ENCODE results near the gene SARS2.

The SARS2 gene

DNA sequence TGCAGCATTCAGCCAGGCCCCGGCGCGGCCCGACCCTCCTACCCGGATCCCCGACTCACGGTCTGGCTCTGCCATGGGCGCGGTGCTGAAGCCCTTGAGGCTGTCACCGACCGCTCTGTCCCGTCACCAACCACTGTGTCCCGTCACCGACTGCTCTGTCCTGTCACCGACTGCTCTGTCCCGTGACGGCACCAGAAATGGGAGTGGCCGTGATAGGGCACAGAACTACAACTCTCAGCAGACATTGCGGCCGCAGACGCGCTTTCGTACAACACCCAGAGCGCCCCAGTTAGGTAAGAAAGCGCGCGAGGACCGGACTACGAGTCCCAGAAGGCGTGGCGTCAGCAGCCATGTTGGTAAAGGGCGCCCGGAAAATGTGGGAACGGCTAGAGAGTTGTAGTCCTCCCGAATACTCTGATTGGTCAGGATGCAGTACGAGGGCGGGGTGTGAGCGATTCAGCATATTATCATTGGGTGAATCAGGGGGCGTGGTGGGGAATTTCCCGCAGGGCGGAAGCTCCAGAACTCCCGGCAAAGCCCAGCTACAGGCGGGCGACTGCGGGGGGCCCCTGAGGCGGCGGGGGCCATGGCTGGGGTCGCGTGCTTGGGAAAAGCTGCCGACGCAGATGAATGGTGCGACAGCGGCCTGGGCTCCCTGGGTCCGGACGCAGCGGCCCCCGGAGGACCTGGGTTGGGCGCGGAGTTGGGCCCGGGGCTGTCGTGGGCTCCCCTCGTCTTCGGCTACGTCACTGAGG lies 30.9 kb downstream of the SARS2 start, which contains the start of the genes NFKBIB and SIRT2:
Gene NFKBIB (plus strand): TSS at position 523 of the 755 bp plus-strand sequence. CDS start 64 bp downstream, at position 587.
Gene SIRT2 (minus strand): TSS at position 172 of the 755 bp plus-strand sequence. CDS start 97 bp downstream, at position 75.
- DNase-seq: peak; percentile 100
- Histone ChIP-seq H3K4me1 (peaks cover 0 to 38% (median 23%) of the 10 kb centered on the region in 4 donors), H3K9me3 (no peaks in the 10 kb centered on the region), H3K36me3 (peaks cover 0 to 15% (median 2%) of the 10 kb centered on the region in 3 donors), H3K4me3 (peak within 1 kb of the TSS; percentile 63 to 88), H3K27me3 (no peaks in the 10 kb centered on the region), H3K27ac (peak within 1 kb of the TSS; percentile 82 to 92)
- intact Hi-C loops (cut with DNase I; ENCODE audit: low total_unique reads): loop anchor here (2.0 to 10.0 kb wide), 3 partner anchors 51 to 285 kb away; partner anchors contain the start of genes ECH1, EIF3K, HNRNPL and MAP4K1
- TF ChIP-seq CTCF (IDR thresholded peaks at IDR 0.05): no peak

DNA sequence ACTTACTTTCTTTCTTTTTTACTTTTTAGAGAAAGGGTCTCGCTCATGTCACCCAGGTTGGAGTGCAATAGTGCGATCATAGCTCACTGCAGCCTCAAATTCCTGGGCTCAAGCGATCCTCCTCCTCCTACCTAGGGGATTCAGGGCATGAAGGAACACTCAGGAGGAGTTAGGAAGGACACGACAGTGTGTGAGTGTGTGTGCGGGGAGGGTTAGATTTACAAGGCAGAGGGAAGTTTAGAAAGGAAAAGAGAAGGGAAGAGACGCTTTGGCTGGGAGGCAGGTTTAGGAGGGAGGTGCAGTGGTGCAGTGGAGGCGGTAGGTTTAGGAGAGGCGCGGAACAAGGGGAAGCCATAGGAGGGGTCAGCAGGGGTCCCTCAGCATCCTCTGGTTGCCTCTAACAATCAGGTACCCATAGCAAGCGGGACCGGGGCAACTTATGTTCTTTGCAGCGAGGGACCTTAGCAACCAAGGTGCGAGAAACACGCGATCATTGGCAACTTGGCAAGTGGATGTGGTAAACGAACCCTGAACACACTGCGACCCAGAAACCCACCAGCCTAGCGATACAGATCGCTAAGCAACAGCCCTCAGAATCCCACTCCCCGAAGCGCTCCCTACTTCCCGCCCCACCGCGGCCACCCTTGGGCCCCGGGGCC lies 31.6 kb downstream of the SARS2 start:
- Histone ChIP-seq H3K27ac (peak overlapping the region; percentile 74 to 92), H3K36me3 (peaks cover 0 to 8% (median 0%) of the 10 kb centered on the region in 3 donors), H3K9me3 (no peaks in the 10 kb centered on the region), H3K27me3 (no peaks in the 10 kb centered on the region), H3K4me1 (peaks cover 0 to 38% (median 23%) of the 10 kb centered on the region in 4 donors), H3K4me3 (peak overlapping the region; percentile 63 to 88)
- intact Hi-C loops (cut with DNase I; ENCODE audit: low total_unique reads): loop anchor here (2.0 kb wide), 1 partner anchor 68 kb away; the partner anchor contains the start of gene ECH1
- no peak for DNase-seq
- TF ChIP-seq CTCF (IDR thresholded peaks at IDR 0.05): no peak

- no peak overlapping the region for H3K27ac ChIP-seq
- intact Hi-C loops (cut with DNase I; ENCODE audit: low total_unique reads): no loop called here
- no peaks in the 10 kb centered on the region for H3K27me3 ChIP-seq
- no peaks in the 10 kb centered on the region for H3K9me3 ChIP-seq
- no peak for TF ChIP-seq CTCF (IDR thresholded peaks at IDR 0.05)
- H3K4me1 ChIP-seq: peaks cover 0 to 25% (median 14%) of the 10 kb centered on the region in 4 donors
- no peak for DNase-seq
- H3K36me3 ChIP-seq: peaks cover 2 to 30% (median 10%) of the 10 kb centered on the region in 3 donors
- H3K4me3 ChIP-seq: no peak overlapping the region
Observed at GRCh38 chr19:38894968-38895367, 35.6 kb downstream of the SARS2 start.

- Histone ChIP-seq H3K9me3 (no peaks in the 10 kb centered on the region), H3K4me1 (peaks cover 0 to 19% (median 9%) of the 10 kb centered on the region in 4 donors), H3K36me3 (peaks cover 16 to 46% (median 26%) of the 10 kb centered on the region in 3 donors), H3K27me3 (no peaks in the 10 kb centered on the region), H3K4me3 (no peak overlapping the region), H3K27ac (no peak overlapping the region)
- intact Hi-C loops (cut with DNase I; ENCODE audit: low total_unique reads): no loop called here
- no peak for DNase-seq
- no peak for TF ChIP-seq CTCF (IDR thresholded peaks at IDR 0.05)
Observed at GRCh38 chr19:38893341-38893771, 37.2 kb downstream of the SARS2 start.

GRCh38 chr19:38892841-38893240 lies 37.7 kb downstream of the SARS2 start:
- H3K4me1 ChIP-seq: peaks cover 0 to 14% (median 4%) of the 10 kb centered on the region in 4 donors
- H3K4me3 ChIP-seq: no peak overlapping the region
- no peaks in the 10 kb centered on the region for H3K27me3 ChIP-seq
- intact Hi-C loops (cut with DNase I; ENCODE audit: low total_unique reads): no loop called here
- H3K27ac ChIP-seq: no peak overlapping the region
- peaks cover 18 to 51% (median 31%) of the 10 kb centered on the region in 3 donors for H3K36me3 ChIP-seq
- no peaks in the 10 kb centered on the region for H3K9me3 ChIP-seq
- no peak for TF ChIP-seq CTCF (IDR thresholded peaks at IDR 0.05)
- DNase-seq: no peak
